ENCODE results near the gene HTR6.

The HTR6 gene

DNA sequence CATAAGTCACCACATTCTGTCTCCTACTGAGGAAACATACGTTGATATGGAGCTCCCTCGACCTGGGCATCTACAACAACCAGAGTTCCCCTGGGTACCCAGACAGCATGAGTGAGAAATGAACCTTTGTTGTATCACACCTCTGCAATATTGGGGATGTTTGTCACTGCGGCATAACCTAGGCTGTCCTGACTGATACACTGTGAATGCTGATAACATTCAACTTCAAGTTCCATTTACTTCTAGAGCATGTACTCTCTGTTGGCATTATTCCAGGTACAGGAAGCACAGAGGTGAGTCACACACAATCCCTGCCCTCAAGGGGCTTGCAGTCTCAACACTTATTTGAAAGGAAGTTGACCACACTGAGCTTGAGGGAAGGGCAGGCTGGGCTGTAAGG, 65.6 kb downstream of the HTR6 start:
- Histone ChIP-seq H3K4me3 (ENCODE audit: insufficient read depth, low read depth, low read length, poor library complexity, severe bottlenecking) (no peak overlapping the region), H3K4me1 (ENCODE audit: control insufficient read depth, insufficient read depth, low read length, poor library complexity, severe bottlenecking) (no peaks in the 10 kb centered on the region), H3K9me3 (ENCODE audit: control insufficient read depth, low read length) (peaks cover 4% of the 10 kb centered on the region), H3K27me3 (replicated peaks; ENCODE audit: control insufficient read depth, insufficient read depth, low read length, poor library complexity, severe bottlenecking) (no peaks in the 10 kb centered on the region), H3K27ac (ENCODE audit: insufficient read depth, low read length, poor library complexity, severe bottlenecking) (no peak overlapping the region), H3K36me3 (ENCODE audit: control insufficient read depth, insufficient read depth, low read length) (peaks cover 25% of the 10 kb centered on the region)
- no peak for DNase-seq
